ENCODE data around the gene IGSF3.
"Not testable (repeated sequence)": the region's sequence is repeated elsewhere in the genome, so short reads cannot be mapped to it uniquely, and the experiment has no call there.

Gene IGSF3

DNA sequence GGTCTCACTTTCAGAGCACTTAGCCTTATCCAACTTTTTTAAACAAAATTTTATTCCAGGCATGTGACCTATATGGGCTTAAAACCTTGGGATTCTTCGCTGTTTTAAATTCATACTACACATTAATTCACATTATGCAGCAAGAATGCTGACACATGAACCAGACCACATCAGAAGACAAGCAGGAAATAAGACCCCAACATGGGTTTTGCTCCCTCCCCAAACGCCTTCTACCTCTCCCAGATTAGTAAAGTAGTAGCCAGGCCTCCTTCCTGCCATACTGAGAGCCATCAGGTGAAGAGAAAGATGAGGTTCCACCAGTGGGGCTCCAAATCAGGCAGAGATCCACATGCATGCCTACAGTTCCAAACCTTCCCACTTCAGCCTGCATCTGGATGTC, 3.7 kb downstream of the IGSF3 start:
- Histone ChIP-seq H3K4me1 (peaks cover 3% of the 10 kb centered on the region), H3K79me2 (no peaks in the 10 kb centered on the region), H3K4me2 (ENCODE audit: low read length) (no peak overlapping the region), H3K27me3 (ENCODE audit: control insufficient read depth, insufficient read depth, low read length) (no peaks in the 10 kb centered on the region), H2AFZ (no peak overlapping the region), H3K36me3 (ENCODE audit: control insufficient read depth, insufficient read depth, low read length) (no peaks in the 10 kb centered on the region), H3K27ac (no peak overlapping the region), H3K9ac (no peak overlapping the region), H3K4me3 (ENCODE audit: low read depth, low read length) (no peak overlapping the region), H3K9me3 (ENCODE audit: control insufficient read depth, low read length) (no peaks in the 10 kb centered on the region)
- TF ChIP-seq, protein P1, sequence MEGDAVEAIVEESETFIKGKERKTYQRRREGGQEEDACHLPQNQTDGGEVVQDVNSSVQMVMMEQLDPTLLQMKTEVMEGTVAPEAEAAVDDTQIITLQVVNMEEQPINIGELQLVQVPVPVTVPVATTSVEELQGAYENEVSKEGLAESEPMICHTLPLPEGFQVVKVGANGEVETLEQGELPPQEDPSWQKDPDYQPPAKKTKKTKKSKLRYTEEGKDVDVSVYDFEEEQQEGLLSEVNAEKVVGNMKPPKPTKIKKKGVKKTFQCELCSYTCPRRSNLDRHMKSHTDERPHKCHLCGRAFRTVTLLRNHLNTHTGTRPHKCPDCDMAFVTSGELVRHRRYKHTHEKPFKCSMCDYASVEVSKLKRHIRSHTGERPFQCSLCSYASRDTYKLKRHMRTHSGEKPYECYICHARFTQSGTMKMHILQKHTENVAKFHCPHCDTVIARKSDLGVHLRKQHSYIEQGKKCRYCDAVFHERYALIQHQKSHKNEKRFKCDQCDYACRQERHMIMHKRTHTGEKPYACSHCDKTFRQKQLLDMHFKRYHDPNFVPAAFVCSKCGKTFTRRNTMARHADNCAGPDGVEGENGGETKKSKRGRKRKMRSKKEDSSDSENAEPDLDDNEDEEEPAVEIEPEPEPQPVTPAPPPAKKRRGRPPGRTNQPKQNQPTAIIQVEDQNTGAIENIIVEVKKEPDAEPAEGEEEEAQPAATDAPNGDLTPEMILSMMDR (IDR thresholded peaks at IDR 0.05), result no peak

DNA sequence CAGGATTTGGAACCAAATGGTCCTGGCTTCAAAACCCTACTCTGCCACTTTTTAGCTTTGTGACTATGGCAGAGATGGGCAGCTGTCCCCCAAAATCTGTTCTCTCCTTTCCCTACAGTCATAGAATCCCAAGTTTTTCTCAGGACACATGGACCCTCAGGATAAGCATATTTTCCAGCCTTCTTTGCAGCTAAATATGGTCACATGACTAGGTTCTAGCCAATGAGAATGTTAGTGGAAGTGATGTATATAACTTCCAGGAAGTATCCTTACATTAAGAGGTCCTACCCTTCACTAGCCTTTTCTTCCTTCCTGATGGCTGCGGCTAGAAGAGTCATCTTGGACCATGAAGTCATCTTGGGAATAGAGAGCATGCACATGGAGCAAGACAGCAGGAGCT, 5.9 kb downstream of the IGSF3 start:
- no peak overlapping the region for H2AFZ ChIP-seq
- no peaks in the 10 kb centered on the region for H3K36me3 ChIP-seq (ENCODE audit: control insufficient read depth, insufficient read depth, low read length)
- no peak overlapping the region for H3K9ac ChIP-seq
- H3K4me2 ChIP-seq (ENCODE audit: low read length), result no peak overlapping the region
- H3K79me2 ChIP-seq, result no peaks in the 10 kb centered on the region
- no peaks in the 10 kb centered on the region for H3K27me3 ChIP-seq (ENCODE audit: control insufficient read depth, insufficient read depth, low read length)
- H3K9me3 ChIP-seq (ENCODE audit: control insufficient read depth, low read length), result no peaks in the 10 kb centered on the region
- H3K4me3 ChIP-seq (ENCODE audit: low read depth, low read length), result no peak overlapping the region
- no peak overlapping the region for H3K27ac ChIP-seq
- TF ChIP-seq, protein P1 (IDR thresholded peaks at IDR 0.05), result no peak
- peaks cover 2% of the 10 kb centered on the region for H3K4me1 ChIP-seq

DNA sequence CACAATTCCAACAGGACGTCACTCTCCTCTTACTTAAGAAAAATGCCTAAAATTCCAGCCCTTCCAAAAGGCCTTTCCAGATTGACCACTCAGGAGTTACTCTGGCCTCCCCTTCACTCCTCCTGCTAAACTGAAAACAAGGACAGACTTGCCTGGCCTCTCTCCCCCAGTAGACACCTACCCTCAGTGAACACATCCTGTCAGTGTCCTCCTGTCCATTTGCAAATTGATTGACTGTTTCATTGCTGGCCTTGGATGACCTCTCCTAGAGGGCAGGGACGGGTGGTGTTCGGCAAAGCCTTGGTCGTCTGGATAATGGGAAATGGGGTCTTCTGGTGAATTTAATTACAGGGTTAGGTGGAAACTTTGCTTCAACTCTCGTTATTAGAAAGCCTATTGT, 8.9 kb downstream of the IGSF3 start:
- not testable (repeated sequence) for H3K4me1 ChIP-seq, H3K27ac ChIP-seq

DNA sequence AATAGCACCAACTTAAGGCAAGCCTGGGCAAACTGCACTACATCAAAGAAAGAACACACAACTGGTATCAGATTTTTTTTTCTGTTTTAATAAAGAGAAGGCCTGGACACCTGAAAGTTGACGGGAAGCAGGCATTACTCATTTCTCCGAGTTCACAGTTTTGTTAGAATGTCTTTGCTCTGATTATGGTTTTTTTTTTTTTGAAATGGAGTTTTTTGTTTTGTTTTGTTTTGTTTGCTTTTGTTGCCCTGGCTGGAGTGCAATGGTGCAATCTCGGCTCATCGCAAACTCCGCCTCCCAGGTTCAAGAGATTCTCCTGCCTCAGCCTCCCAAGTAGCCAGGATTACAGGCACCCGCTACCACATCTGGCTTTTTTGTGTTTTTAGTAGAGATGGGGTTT, 9.7 kb downstream of the IGSF3 start:
- not testable (repeated sequence) for H3K4me3 ChIP-seq (ENCODE audit: low read depth, low read length); H3K27ac ChIP-seq; H2AFZ ChIP-seq; H3K9ac ChIP-seq; H3K79me2 ChIP-seq; H3K4me2 ChIP-seq (ENCODE audit: low read length); H3K27me3 ChIP-seq (ENCODE audit: control insufficient read depth, insufficient read depth, low read length); H3K9me3 ChIP-seq (ENCODE audit: control insufficient read depth, low read length); H3K36me3 ChIP-seq (ENCODE audit: control insufficient read depth, insufficient read depth, low read length); H3K4me1 ChIP-seq

More for the DNA sequence above, 8.9 kb downstream of the IGSF3 start:
- H3K27me3 ChIP-seq (ENCODE audit: control insufficient read depth, insufficient read depth, low read length); H3K9me3 ChIP-seq (ENCODE audit: control insufficient read depth, low read length); H3K4me3 ChIP-seq (ENCODE audit: low read depth, low read length); H3K9ac ChIP-seq; H3K4me2 ChIP-seq (ENCODE audit: low read length); H2AFZ ChIP-seq; H3K36me3 ChIP-seq (ENCODE audit: control insufficient read depth, insufficient read depth, low read length); H3K79me2 ChIP-seq: not testable (repeated sequence)

DNA sequence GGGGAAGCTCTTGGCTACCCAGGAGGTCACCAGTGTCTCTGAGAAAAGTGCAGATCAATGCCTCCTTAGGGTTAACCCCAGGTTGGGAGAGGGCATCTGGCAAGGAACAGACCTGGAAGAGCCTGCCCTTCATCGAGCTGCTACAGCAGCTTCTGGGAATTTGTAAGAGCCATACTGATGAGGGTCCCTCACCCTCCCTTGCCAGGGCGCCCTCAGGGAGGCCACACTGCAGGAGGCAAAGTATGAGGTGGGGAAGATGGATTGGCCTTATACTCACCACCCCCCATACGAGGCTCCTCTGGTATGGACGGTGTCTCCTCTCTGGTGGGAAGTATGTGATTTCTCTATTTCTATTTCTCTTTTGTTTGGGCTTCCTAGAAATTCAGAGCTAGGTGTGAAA, 13.2 kb downstream of the IGSF3 start:
- Histone ChIP-seq H3K36me3 (ENCODE audit: control insufficient read depth, insufficient read depth, low read length) (no peaks in the 10 kb centered on the region), H3K9me3 (ENCODE audit: control insufficient read depth, low read length) (no peaks in the 10 kb centered on the region), H3K79me2 (no peaks in the 10 kb centered on the region), H3K4me1 (no peaks in the 10 kb centered on the region), H3K4me2 (ENCODE audit: low read length) (no peak overlapping the region), H3K27ac (no peak overlapping the region), H2AFZ (no peak overlapping the region), H3K27me3 (ENCODE audit: control insufficient read depth, insufficient read depth, low read length) (no peaks in the 10 kb centered on the region), H3K4me3 (ENCODE audit: low read depth, low read length) (no peak overlapping the region), H3K9ac (no peak overlapping the region)
- TF ChIP-seq, protein P1 (IDR thresholded peaks at IDR 0.05), result no peak

DNA sequence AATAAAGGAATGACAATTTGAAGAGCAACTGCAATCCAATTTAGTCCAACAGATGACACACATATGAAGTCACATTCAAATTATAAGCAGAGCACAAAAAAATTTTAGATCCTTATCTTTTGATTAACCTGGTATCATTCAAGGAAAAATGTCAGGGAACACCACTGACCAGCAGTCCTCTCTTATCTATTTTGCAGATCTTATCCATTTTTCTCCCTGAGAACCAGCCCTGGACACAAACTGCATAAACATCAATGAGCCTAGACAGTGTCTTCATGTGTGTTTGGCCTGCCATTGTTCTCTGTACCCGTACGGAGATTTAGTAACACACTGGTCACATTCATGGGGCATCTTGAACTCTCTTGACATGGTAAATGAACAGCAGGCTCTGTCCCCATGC, 14.9 kb downstream of the IGSF3 start:
- H3K9me3 ChIP-seq (ENCODE audit: control insufficient read depth, low read length); H3K27ac ChIP-seq; H3K79me2 ChIP-seq; H3K4me2 ChIP-seq (ENCODE audit: low read length); H3K36me3 ChIP-seq (ENCODE audit: control insufficient read depth, insufficient read depth, low read length); H3K27me3 ChIP-seq (ENCODE audit: control insufficient read depth, insufficient read depth, low read length); H3K4me3 ChIP-seq (ENCODE audit: low read depth, low read length); H3K4me1 ChIP-seq; H2AFZ ChIP-seq; H3K9ac ChIP-seq: not testable (repeated sequence)

DNA sequence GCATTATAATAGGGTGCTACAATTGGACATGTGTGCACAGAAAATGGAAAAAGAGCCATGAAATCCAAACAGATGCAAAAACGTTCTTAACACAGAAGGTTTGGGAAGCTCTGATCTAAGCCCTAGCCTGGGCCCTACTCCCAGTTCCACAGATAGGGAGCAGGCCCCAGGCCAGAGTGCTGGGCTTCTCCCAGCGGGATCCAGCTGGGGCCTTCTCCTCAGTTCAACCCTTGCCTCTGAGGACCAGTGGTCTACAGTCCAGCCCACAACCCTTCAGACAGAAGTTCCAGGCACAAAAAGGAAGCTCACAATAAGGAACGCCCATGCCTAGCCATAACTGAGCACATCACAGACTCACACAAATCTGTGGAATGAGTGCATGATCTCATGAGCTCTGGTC, 16.8 kb downstream of the IGSF3 start:
- H3K9ac ChIP-seq; H3K4me3 ChIP-seq (ENCODE audit: low read depth, low read length); H3K36me3 ChIP-seq (ENCODE audit: control insufficient read depth, insufficient read depth, low read length); H2AFZ ChIP-seq; H3K27ac ChIP-seq; H3K27me3 ChIP-seq (ENCODE audit: control insufficient read depth, insufficient read depth, low read length); H3K4me2 ChIP-seq (ENCODE audit: low read length); H3K79me2 ChIP-seq; H3K9me3 ChIP-seq (ENCODE audit: control insufficient read depth, low read length); H3K4me1 ChIP-seq: not testable (repeated sequence)

DNA sequence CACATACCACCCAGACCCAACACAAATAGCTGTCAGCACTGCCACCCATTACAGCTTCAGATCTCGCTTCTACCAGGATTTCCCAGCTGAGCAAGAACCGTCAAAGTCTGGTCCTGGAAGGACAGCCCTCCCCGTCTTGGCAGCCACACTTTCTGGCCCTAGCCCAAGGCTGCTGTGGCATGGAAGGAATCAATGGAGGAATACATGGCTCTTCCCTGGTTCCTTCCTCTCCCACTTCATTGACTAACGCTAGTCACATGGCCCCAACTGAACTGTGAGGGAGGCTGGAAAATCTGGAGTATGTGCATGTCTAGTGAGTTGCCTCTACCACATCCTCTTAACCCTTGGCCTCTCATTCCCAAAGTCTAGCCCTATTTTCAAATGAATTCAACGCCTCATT, 18.5 kb downstream of the IGSF3 start:
- H3K27ac ChIP-seq; H3K4me2 ChIP-seq (ENCODE audit: low read length): not testable (repeated sequence)

DNA sequence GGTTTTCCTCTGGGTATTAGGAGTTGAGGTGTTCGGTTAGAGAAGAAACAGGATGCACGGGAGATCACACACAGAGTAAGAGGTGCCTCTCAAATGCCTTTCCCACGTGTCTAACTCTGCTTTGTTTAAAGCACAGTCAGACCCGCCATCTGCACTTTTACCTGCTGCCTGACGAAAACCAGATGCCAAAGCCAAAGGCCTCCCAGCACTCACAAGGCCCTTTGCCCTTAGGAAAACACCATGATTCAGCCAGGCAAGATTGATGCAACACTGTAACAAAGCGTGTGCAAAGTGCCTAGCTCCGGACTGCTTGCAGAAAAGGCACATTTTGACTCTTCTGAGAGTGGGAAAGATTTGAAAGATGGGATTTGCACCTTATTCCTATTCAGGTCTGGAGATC, 19.2 kb downstream of the IGSF3 start:
- not testable (repeated sequence) for H3K27me3 ChIP-seq (ENCODE audit: control insufficient read depth, insufficient read depth, low read length); H3K27ac ChIP-seq; H3K36me3 ChIP-seq (ENCODE audit: control insufficient read depth, insufficient read depth, low read length); H3K9me3 ChIP-seq (ENCODE audit: control insufficient read depth, low read length); H3K9ac ChIP-seq; H3K4me1 ChIP-seq; H3K4me2 ChIP-seq (ENCODE audit: low read length); H3K4me3 ChIP-seq (ENCODE audit: low read depth, low read length); H2AFZ ChIP-seq; H3K79me2 ChIP-seq

More for the DNA sequence above, 18.5 kb downstream of the IGSF3 start:
- not testable (repeated sequence) for H3K4me1 ChIP-seq; H3K36me3 ChIP-seq (ENCODE audit: control insufficient read depth, insufficient read depth, low read length); H3K27me3 ChIP-seq (ENCODE audit: control insufficient read depth, insufficient read depth, low read length); H2AFZ ChIP-seq; H3K9ac ChIP-seq; H3K79me2 ChIP-seq; H3K9me3 ChIP-seq (ENCODE audit: control insufficient read depth, low read length); H3K4me3 ChIP-seq (ENCODE audit: low read depth, low read length)
